Measurements from ENCODE around the gene ABCC4. TPM values are rescaled to one million over a fixed set of nuclear protein-coding genes. Genes with fewer than 3 reads are reported as not detected.

The ABCC4 gene
- total RNA-seq, 2 experiments from 2014 or later: 6.4 to 7.7 TPM

GRCh38 chr13:95060014-95060519 lies 241.2 kb downstream of the ABCC4 start:
- no peak for ATAC-seq
- CTCF ChIA-PET: no interaction called here
- no peak overlapping the region for H3K4me3 Mint-ChIP-seq
- H3K4me1 Mint-ChIP-seq: no peaks in the 10 kb centered on the region
- H3K36me3 Mint-ChIP-seq: no peaks in the 10 kb centered on the region
- H3K27me3 Mint-ChIP-seq: no peaks in the 10 kb centered on the region
- no peak overlapping the region for H3K27ac Mint-ChIP-seq
- no peak for DNase-seq
- H3K9me3 Mint-ChIP-seq (ENCODE audit: low read depth): no peaks in the 10 kb centered on the region

GRCh38 chr13:95059306-95059705 lies 241.9 kb downstream of the ABCC4 start:
- H3K4me1 Mint-ChIP-seq: no peaks in the 10 kb centered on the region
- no peak overlapping the region for H3K27ac Mint-ChIP-seq
- CTCF ChIA-PET: no interaction called here
- no peak overlapping the region for H3K4me3 Mint-ChIP-seq
- no peaks in the 10 kb centered on the region for H3K27me3 Mint-ChIP-seq
- no peaks in the 10 kb centered on the region for H3K36me3 Mint-ChIP-seq
- no peak for ATAC-seq
- H3K9me3 Mint-ChIP-seq (ENCODE audit: low read depth): no peaks in the 10 kb centered on the region
- no peak for DNase-seq

GRCh38 chr13:95058680-95059079 lies 242.6 kb downstream of the ABCC4 start:
- no peaks in the 10 kb centered on the region for H3K4me1 Mint-ChIP-seq
- ATAC-seq (no peak), DNase-seq (no peak)
- CTCF ChIA-PET: no interaction called here
- H3K27me3 Mint-ChIP-seq: no peaks in the 10 kb centered on the region
- no peaks in the 10 kb centered on the region for H3K36me3 Mint-ChIP-seq
- H3K9me3 Mint-ChIP-seq (ENCODE audit: low read depth): no peaks in the 10 kb centered on the region
- H3K4me3 Mint-ChIP-seq: no peak overlapping the region
- H3K27ac Mint-ChIP-seq: no peak overlapping the region

GRCh38 chr13:95056266-95056665 lies 245.0 kb downstream of the ABCC4 start:
- no peak overlapping the region for H3K4me3 Mint-ChIP-seq
- H3K36me3 Mint-ChIP-seq: no peaks in the 10 kb centered on the region
- peaks cover under 1% of the 10 kb centered on the region for H3K4me1 Mint-ChIP-seq
- no peaks in the 10 kb centered on the region for H3K27me3 Mint-ChIP-seq
- no peak overlapping the region for H3K27ac Mint-ChIP-seq
- DNase-seq (no peak), ATAC-seq (no peak)
- CTCF ChIA-PET: no interaction called here
- no peaks in the 10 kb centered on the region for H3K9me3 Mint-ChIP-seq (ENCODE audit: low read depth)

- peaks cover 4% of the 10 kb centered on the region for H3K36me3 Mint-ChIP-seq
- no peaks in the 10 kb centered on the region for H3K27me3 Mint-ChIP-seq
- no peak overlapping the region for H3K27ac Mint-ChIP-seq
- H3K9me3 Mint-ChIP-seq (ENCODE audit: low read depth): no peaks in the 10 kb centered on the region
- no peak for DNase-seq
- ATAC-seq: peak; percentile 47
- H3K4me3 Mint-ChIP-seq: no peak overlapping the region
- peaks cover 13% of the 10 kb centered on the region for H3K4me1 Mint-ChIP-seq
- CTCF ChIA-PET: no interaction called here
Observed at GRCh38 chr13:95050800-95051615, 250.2 kb downstream of the ABCC4 start.

- ATAC-seq (no peak), DNase-seq (no peak)
- Mint-ChIP-seq H3K36me3 (peaks cover 4% of the 10 kb centered on the region), H3K9me3 (ENCODE audit: low read depth) (no peaks in the 10 kb centered on the region), H3K27me3 (no peaks in the 10 kb centered on the region), H3K4me3 (no peak overlapping the region), H3K4me1 (peaks cover 13% of the 10 kb centered on the region), H3K27ac (no peak overlapping the region)
- CTCF ChIA-PET: no interaction called here
Observed at GRCh38 chr13:95049772-95050171, 251.5 kb downstream of the ABCC4 start.

- peaks cover 12% of the 10 kb centered on the region for H3K36me3 Mint-ChIP-seq
Observed at GRCh38 chr13:95044452-95045205, 256.6 kb downstream of the ABCC4 start.

GRCh38 chr13:95039415-95039814 lies 261.8 kb downstream of the ABCC4 start:
- H3K27ac Mint-ChIP-seq: no peak overlapping the region
- DNase-seq: no peak
- H3K27me3 Mint-ChIP-seq: no peaks in the 10 kb centered on the region
- no peak overlapping the region for H3K4me3 Mint-ChIP-seq
- no peaks in the 10 kb centered on the region for H3K9me3 Mint-ChIP-seq (ENCODE audit: low read depth)
- ATAC-seq: no peak
- CTCF ChIA-PET: interaction anchor here (0.8 kb wide), 1 partner anchor 18 kb away, joined by 3 read pairs; no protein-coding TSS in a partner anchor
- peaks cover 2% of the 10 kb centered on the region for H3K4me1 Mint-ChIP-seq
- H3K36me3 Mint-ChIP-seq: peaks cover 11% of the 10 kb centered on the region

More at GRCh38 chr13:95044452-95045205, 256.6 kb downstream of the ABCC4 start:
- no peak overlapping the region for H3K4me3 Mint-ChIP-seq
- H3K4me1 Mint-ChIP-seq: peaks cover under 1% of the 10 kb centered on the region
- DNase-seq (no peak), ATAC-seq (no peak)
- CTCF ChIA-PET: no interaction called here
- no peak overlapping the region for H3K27ac Mint-ChIP-seq
- H3K9me3 Mint-ChIP-seq (ENCODE audit: low read depth): no peaks in the 10 kb centered on the region
- H3K27me3 Mint-ChIP-seq: no peaks in the 10 kb centered on the region

- Mint-ChIP-seq H3K4me3 (no peak overlapping the region), H3K27ac (no peak overlapping the region), H3K27me3 (no peaks in the 10 kb centered on the region), H3K36me3 (peaks cover 11% of the 10 kb centered on the region), H3K9me3 (ENCODE audit: low read depth) (no peaks in the 10 kb centered on the region), H3K4me1 (peaks cover 2% of the 10 kb centered on the region)
- CTCF ChIA-PET: no interaction called here
- no peak for DNase-seq
- ATAC-seq: no peak
Observed at GRCh38 chr13:95038949-95039348, 262.3 kb downstream of the ABCC4 start.

- no peak overlapping the region for H3K27ac Mint-ChIP-seq
- no peaks in the 10 kb centered on the region for H3K9me3 Mint-ChIP-seq (ENCODE audit: low read depth)
- CTCF ChIA-PET: no interaction called here
- DNase-seq (no peak), ATAC-seq (no peak)
- peaks cover 4% of the 10 kb centered on the region for H3K4me1 Mint-ChIP-seq
- no peaks in the 10 kb centered on the region for H3K27me3 Mint-ChIP-seq
- H3K4me3 Mint-ChIP-seq: no peak overlapping the region
- peaks cover 4% of the 10 kb centered on the region for H3K36me3 Mint-ChIP-seq
Observed at GRCh38 chr13:95035311-95036109, 265.7 kb downstream of the ABCC4 start.

- Mint-ChIP-seq H3K9me3 (ENCODE audit: low read depth) (no peaks in the 10 kb centered on the region), H3K27me3 (no peaks in the 10 kb centered on the region), H3K27ac (no peak overlapping the region), H3K36me3 (peaks cover 2% of the 10 kb centered on the region), H3K4me3 (no peak overlapping the region), H3K4me1 (peaks cover 4% of the 10 kb centered on the region)
- CTCF ChIA-PET: no interaction called here
- DNase-seq (no peak), ATAC-seq (no peak)
Observed at GRCh38 chr13:95033890-95034289, 267.4 kb downstream of the ABCC4 start.

GRCh38 chr13:95032121-95032520 lies 269.1 kb downstream of the ABCC4 start:
- no peak for DNase-seq
- Mint-ChIP-seq H3K36me3 (no peaks in the 10 kb centered on the region), H3K27ac (no peak overlapping the region), H3K4me3 (no peak overlapping the region), H3K9me3 (ENCODE audit: low read depth) (no peaks in the 10 kb centered on the region), H3K27me3 (no peaks in the 10 kb centered on the region), H3K4me1 (peaks cover 2% of the 10 kb centered on the region)
- ATAC-seq: no peak
- CTCF ChIA-PET: interaction anchor here (0.6 kb wide), 1 partner anchor 65 kb away, joined by 3 read pairs; no protein-coding TSS in a partner anchor

GRCh38 chr13:95030821-95031343 lies 270.4 kb downstream of the ABCC4 start:
- H3K36me3 Mint-ChIP-seq: no peaks in the 10 kb centered on the region
- CTCF ChIA-PET: interaction anchor here (0.5 to 0.9 kb wide), 2 partner anchors 10 to 1655 kb away, joined by 3 to 4 read pairs; no protein-coding TSS in a partner anchor
- no peak overlapping the region for H3K27ac Mint-ChIP-seq
- DNase-seq (no peak), ATAC-seq (no peak)
- no peaks in the 10 kb centered on the region for H3K27me3 Mint-ChIP-seq
- H3K4me1 Mint-ChIP-seq: peaks cover 1% of the 10 kb centered on the region
- no peak overlapping the region for H3K4me3 Mint-ChIP-seq
- H3K9me3 Mint-ChIP-seq (ENCODE audit: low read depth): no peaks in the 10 kb centered on the region
